ENCODE measurements around the gene MOV10L1.
"Not testable (repeated sequence)": the region's sequence is repeated elsewhere in the genome, so short reads cannot be mapped to it uniquely, and the experiment has no call there.

Gene MOV10L1

GRCh38 chr22:50105208-50106100, 15.6 kb downstream of the MOV10L1 start:
- no peak for DNase-seq (ENCODE audit: low spot score)

DNA sequence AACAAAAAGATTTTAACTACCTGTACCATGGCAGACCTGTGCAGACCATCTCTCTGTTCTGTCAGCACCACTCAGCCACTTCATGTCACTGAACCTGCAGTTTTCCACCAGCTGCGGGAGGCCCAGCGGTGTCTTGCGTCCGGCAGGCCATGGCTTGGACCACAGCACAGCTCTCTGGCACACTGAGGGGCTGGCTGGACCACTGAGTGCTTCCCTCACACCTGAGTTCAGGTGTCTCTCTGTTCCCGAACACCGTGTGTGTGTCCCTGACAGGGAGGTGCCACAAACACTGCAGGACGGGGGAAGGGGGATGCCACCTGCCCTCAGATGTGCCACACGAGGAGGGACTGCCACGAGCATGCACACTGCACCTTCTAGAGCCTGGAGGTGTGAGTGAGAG, 17.7 kb downstream of the MOV10L1 start:
- no peak for DNase-seq (ENCODE audit: low spot score)

DNA sequence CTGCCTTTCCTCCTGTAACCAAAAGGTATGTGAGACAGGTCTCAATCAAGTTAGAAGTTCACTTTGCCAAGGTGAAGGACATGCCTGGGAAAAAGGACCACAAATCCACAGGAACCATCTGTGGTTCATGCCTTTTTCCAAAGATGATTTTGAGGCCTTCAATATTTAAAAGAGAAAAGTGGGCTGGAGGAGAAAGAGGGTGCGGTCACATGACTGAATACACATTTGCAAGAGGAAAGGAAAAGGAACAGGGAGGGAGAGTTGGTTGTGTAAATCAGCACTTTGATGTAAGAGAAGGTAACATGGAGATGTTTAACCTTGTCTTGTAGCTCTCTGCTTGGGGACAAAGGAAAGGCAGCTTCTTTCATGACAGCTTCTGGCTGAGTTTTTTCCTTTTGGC, 21.2 kb downstream of the MOV10L1 start:
- no peak for DNase-seq (ENCODE audit: low spot score)

GRCh38 chr22:50112151-50113118, 22.6 kb downstream of the MOV10L1 start:
- peak; percentile 66 for DNase-seq (ENCODE audit: low spot score)

- DNase-seq (ENCODE audit: low spot score): peak; percentile 86
These were observed 24.6 kb downstream of the MOV10L1 start for GRCh38 chr22:50114221-50115021.

GRCh38 chr22:50115693-50116092, 25.9 kb downstream of the MOV10L1 start:
- DNase-seq (ENCODE audit: low spot score): no peak

- no peak for DNase-seq (ENCODE audit: low spot score)
These were observed 27.5 kb downstream of the MOV10L1 start for GRCh38 chr22:50117168-50117762.

- no peak for DNase-seq (ENCODE audit: low spot score)
These were observed 28.3 kb downstream of the MOV10L1 start for GRCh38 chr22:50118129-50118528.

DNA sequence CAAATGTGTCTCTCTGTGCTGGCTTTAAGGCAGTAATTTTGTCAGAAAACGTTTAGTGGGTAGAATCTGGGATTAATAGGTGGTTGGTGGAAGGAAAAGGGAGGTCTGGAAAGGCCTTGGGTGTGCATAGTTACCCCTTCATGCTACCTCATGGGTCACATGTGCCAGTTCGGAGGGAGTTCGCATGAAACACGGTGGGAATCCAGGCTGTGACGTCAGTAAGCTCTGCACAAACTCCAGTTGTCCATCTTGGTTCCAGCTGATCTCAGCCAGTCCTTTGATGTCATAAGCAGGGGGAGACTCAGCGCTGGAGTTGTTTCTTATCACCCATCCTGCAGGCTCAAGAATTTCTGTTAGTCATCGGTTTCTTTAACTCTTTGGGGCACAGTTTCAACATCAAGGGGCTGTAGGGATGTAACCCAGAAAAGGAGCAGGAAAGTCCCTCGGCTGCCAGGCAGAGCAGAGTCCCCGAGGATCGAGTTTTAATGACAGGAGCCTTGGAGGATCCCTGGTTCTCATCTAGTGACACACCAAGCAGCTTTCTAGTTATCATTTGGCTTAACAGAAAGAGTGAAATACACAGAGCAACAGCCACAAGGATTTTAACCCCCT, 28.9 kb downstream of the MOV10L1 start:
- peak; percentile 43 for DNase-seq (ENCODE audit: low spot score)

- no peak for DNase-seq (ENCODE audit: low spot score)
These were observed 29.5 kb downstream of the MOV10L1 start for GRCh38 chr22:50119169-50119767.

DNA sequence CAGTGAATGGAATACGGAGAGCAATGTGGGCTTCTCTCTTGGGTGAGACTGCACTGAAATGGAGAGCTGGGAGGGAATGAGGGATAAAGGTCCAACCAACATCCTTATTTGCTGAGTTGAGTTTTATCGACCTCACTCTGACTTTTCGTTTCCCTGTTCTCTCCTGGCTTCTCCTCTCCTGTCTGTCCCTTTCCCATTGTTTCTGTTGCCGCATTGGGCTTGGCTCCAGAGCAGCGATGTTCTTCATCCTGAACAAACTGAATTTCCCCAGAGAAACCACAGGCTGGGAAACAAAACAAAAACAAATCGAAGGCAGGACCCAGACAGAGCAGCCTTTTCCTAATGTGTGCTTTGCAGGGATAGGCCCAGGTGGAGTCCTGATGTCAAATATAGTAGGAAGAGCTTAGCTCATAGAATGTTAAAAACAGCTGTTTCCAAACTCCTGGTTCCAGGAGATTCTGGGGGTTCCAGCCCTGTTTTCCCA, 30.0 kb downstream of the MOV10L1 start:
- DNase-seq (ENCODE audit: low spot score): no peak

GRCh38 chr22:50121202-50121740, 31.5 kb downstream of the MOV10L1 start:
- DNase-seq (ENCODE audit: low spot score): no peak

DNA sequence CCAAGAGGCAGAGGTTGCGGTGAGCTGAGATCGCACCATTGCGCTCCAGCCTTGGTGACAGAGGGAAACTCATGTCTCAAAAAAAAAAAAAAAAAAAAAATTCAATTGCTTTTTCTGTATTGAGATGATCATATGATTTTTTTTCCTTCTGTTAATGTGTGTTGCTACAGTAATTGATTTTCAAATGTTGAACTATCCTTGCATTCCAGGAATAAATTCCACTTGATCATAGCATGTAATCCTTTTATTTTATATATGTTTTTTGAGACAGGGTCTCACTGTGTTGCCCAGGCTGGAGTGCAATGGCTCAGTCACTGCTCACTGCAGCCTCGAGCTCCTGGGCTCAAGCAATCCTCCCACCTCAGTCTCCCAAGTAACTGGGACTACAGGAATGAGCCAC, 33.3 kb downstream of the MOV10L1 start:
- DNase-seq (ENCODE audit: low spot score): no peak

DNA sequence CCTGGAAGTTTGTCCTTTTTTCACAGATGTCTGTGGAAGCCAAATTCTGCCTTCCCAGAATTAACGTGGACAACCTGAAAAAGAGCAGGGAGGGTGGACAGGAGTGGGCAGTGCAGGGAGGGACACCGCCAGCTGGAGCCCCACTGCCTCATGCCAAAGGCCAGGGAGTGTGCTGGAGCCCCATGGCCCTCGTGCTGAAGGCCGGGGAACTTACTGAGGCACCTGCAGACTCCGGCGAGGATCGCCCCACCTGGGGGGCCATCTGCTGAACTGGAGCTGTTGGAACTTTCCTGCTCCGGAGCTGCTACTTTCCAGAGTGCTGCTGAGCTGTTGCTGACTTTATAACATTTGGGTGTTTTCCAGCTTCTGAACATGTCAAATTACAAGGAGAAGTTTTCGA, 35.2 kb downstream of the MOV10L1 start:
- no peak for DNase-seq (ENCODE audit: low spot score)

DNA sequence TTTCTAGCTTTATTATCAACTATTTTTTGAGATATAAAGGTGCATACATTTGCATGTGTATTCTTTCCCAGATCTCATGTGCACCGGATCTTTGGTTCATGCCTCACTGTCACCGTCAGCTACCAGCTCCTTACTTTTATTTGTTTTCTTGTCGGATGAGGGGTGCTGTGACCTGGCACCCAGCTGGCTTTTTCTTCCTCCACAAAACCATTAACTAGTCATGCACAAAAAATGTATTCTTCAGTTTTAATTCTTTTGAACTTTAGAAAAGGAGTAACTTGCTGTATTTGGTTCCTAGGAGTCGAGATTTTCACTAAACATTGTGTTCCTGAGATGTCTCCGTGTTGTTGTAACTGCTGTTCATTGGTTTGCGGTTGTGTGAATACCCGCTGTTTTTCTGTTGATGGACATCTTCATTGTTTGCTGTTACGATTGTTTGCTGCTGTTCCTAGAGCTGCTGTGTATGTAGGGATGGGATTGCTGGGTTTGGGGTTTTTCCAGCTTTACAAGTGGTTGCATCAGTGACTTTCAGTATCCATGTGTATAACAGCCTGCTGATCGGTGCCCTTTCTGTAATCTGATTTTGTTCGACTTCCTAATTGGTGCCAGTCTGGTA, 39.4 kb downstream of the MOV10L1 start:
- DNase-seq (ENCODE audit: low spot score): no peak

GRCh38 chr22:50131894-50132293, 42.1 kb downstream of the MOV10L1 start:
- no peak for DNase-seq (ENCODE audit: low spot score)

DNA sequence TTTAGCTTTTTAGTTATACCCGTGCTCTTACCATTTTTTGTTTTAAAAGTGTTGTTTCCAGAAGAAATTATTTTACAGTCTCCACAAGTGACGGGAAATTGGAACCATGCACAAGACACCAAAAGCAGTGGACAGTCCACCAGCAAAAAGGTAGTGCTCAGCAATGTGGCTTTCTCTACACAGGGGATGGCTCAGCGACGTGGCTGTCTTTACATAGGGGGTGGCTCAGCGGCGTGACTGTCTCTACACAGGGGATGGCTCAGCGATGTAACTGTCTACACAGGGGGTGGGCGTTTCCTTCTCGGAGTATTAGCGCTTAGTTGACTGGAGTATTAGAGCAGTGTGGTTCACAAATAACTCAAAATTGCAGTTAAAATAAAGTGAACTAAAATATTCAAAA, 44.7 kb downstream of the MOV10L1 start:
- no peak for DNase-seq (ENCODE audit: low spot score)

GRCh38 chr22:50136581-50137015, 46.8 kb downstream of the MOV10L1 start:
- DNase-seq (ENCODE audit: low spot score): no peak

- not testable (repeated sequence) for DNase-seq (ENCODE audit: low spot score)
These were observed 47.5 kb downstream of the MOV10L1 start for GRCh38 chr22:50137277-50137676.

DNA sequence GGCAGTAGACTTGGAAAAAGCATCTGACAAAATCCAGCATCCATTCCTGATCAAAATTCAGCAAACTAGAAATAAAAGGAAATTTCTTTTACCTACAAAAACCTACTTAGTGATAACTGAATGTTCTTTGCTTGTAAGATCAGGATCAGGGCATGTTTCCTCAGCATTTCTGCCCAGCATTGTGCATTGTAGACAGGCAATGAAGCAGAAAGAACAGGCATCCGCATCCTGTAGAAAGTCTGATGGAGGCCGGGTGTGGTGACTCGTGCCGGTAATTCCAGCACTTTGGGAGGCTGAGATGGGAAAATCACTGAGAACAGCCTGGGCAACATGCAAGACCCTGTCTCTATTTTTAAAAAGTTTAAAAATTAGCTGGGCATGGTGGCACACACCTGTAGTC, 48.2 kb downstream of the MOV10L1 start:
- no peak for DNase-seq (ENCODE audit: low spot score)
